Psoas muscle (tissue), 8 donors: ENCODE results near the gene AKT2. TPM values are rescaled to one million over a fixed set of nuclear protein-coding genes. Genes with fewer than 3 reads are reported as not detected.
"Not testable (repeated sequence)": the region's sequence is repeated elsewhere in the genome, so short reads cannot be mapped to it uniquely, and the experiment has no call there.

ENCODE experiments used
- ATAC-seq, 4 donors: fragments of 200-7000 bp; cut with Tn5 transposase; one replicate each; pipeline ENCODE4 v1.9.1; 2020; ENCODE audit warnings: moderate library complexity in 3 of 4, mild to moderate bottlenecking in 2 of 4
- DNase-seq, 2 donors: peaks; one replicate each; pipeline ENCODE4 v3.0.0-alpha.2; 2020
- H3K27ac ChIP-seq: fragments of 200-600 bp; one replicate; pipeline ENCODE4 v1.8.0; 2022
- H3K27me3 ChIP-seq, 3 donors: fragments of 200-600 bp in 1 of 3; one replicate each; pipeline versions ENCODE4 v1.6.1 to v1.8.0; 2013 to 2022; ENCODE audit warnings: low read length in 2 of 3, mild to moderate bottlenecking in 2 of 3, moderate library complexity in 1 of 3; ENCODE audit not compliant: insufficient read depth in 3 of 3
- H3K36me3 ChIP-seq, 2 donors: fragments of 200-600 bp in 1 of 2; one replicate each; pipeline versions ENCODE4 v1.6.1 to v1.8.0; 2013 to 2022; ENCODE audit warnings: low read depth in 1 of 2, mild to moderate bottlenecking in 1 of 2, moderate library complexity in 1 of 2; ENCODE audit not compliant: insufficient read depth in 1 of 2
- H3K4me1 ChIP-seq: fragments of 200-600 bp; one replicate; pipeline ENCODE4 v1.8.0; 2022
- H3K4me3 ChIP-seq: fragments of 200-600 bp; one replicate; pipeline ENCODE4 v1.8.0; 2022; ENCODE audit warnings: mild to moderate bottlenecking
- H3K9me3 ChIP-seq: fragments of 200-600 bp; one replicate; pipeline ENCODE4 v1.8.0; 2022
- WGBS, 3 donors: extraction: QIAGEN DNeasy Blood & Tissue Kit; methylation state at CpG; one replicate each; pipeline versions ENCODE4 v1.1.6 to v1.1.7; 2013; 5-methylcytosine and 5-hydroxymethylcytosine counted together
- intact Hi-C, 2 donors: fragments of 100-400 bp; cut with DNase I; formaldehyde crosslinking; loops; one replicate each; pipeline versions ENCODE4 v1.11.0 to v1.14.2; 2022
- polyA plus RNA-seq, 3 donors: library from polyadenylated mRNA; stranded (reverse); fragments of 200-250 nt; gene quantifications; one replicate each; pipeline ENCODE4 v1.2.3, GENCODE V29; 2013
- total RNA-seq, 4 donors: library from RNA; stranded (reverse); fragmentation: NEBNext Ultra II Directional in 2 of 4; extraction: Animal tissue kit (Norgen Biotek cat#: 25700) in 2 of 4; gene quantifications; one replicate each; pipeline versions ENCODE4 v1.2.1 to v1.2.4, GENCODE V29; 2021 to 2023
- TF ChIP-seq, protein P1 (sequence below): fragments of 200-600 bp; IDR thresholded peaks from one replicate; pipeline ENCODE4 v1.8.0; 2022; ENCODE audit warnings: antibody characterized with exemption
- donor health status: healthy with polysubstance abuse.
- donor health status: DM: no; HTN: no; CAD: no; lungs with moderate emphysema.
- donor health status: Bipolar disorder and iron deficiency.
- donor health status: healthy.
- donor health status: DM: yes; HTN: yes; CAD: no.
- donor health status: DM: no; HTN: no; CAD: no.
- donor health status: DM: no; HTN: no; CAD: no.
- donor health status: DM: yes; HTN: yes; CAD: no.

The AKT2 gene
- total and polyA plus RNA-seq, 7 donors, result 81.8 to 194 (median 139) TPM

- H3K4me3 ChIP-seq, result peak overlapping the region; percentile 28
- DNase-seq (no peak), ATAC-seq (peak in 3 of 4 donors; percentile 41 to 52 (median 51))
- WGBS, 3 donors, result 33 to 34% (median 34%) methylated on average over 8 of the region's 8 CpGs
- no peaks in the 10 kb centered on the region for H3K36me3 ChIP-seq
- no peaks in the 10 kb centered on the region for H3K9me3 ChIP-seq
- no peak overlapping the region for H3K27ac ChIP-seq
- H3K4me1 ChIP-seq, result peaks cover 9% of the 10 kb centered on the region
- TF ChIP-seq, protein P1, sequence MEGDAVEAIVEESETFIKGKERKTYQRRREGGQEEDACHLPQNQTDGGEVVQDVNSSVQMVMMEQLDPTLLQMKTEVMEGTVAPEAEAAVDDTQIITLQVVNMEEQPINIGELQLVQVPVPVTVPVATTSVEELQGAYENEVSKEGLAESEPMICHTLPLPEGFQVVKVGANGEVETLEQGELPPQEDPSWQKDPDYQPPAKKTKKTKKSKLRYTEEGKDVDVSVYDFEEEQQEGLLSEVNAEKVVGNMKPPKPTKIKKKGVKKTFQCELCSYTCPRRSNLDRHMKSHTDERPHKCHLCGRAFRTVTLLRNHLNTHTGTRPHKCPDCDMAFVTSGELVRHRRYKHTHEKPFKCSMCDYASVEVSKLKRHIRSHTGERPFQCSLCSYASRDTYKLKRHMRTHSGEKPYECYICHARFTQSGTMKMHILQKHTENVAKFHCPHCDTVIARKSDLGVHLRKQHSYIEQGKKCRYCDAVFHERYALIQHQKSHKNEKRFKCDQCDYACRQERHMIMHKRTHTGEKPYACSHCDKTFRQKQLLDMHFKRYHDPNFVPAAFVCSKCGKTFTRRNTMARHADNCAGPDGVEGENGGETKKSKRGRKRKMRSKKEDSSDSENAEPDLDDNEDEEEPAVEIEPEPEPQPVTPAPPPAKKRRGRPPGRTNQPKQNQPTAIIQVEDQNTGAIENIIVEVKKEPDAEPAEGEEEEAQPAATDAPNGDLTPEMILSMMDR, result no peak
- peaks cover 0 to 68% (median 15%) of the 10 kb centered on the region in 3 donors for H3K27me3 ChIP-seq
- intact Hi-C loops, result loop anchor here (2.0 to 5.0 kb wide), 2 partner anchors 77 to 79 kb away; no protein-coding TSS in a partner anchor
Observed at GRCh38 chr19:40219721-40220276, 65.3 kb downstream of the AKT2 start.

- H3K27me3 ChIP-seq, result peaks cover 0 to 60% (median 12%) of the 10 kb centered on the region in 3 donors
- 79 to 84% (median 81%) methylated on average over 4 of the region's 4 CpGs for WGBS, 3 donors
- ATAC-seq, intact Hi-C loops, H3K9me3 ChIP-seq, H3K4me1 ChIP-seq, H3K27ac ChIP-seq, H3K4me3 ChIP-seq, DNase-seq, H3K36me3 ChIP-seq: not testable (repeated sequence)
Observed at GRCh38 chr19:40219029-40219428, 66.1 kb downstream of the AKT2 start.

- no peaks in the 10 kb centered on the region for H3K36me3 ChIP-seq
- H3K9me3 ChIP-seq, result no peaks in the 10 kb centered on the region
- intact Hi-C loops, result no loop called here
- peaks cover 9% of the 10 kb centered on the region for H3K4me1 ChIP-seq
- 2 to 3% (median 2%) methylated on average over 40 to 75 of the region's 75 CpGs for WGBS, 3 donors
- H3K27me3 ChIP-seq, result peaks cover 0 to 52% (median 12%) of the 10 kb centered on the region in 3 donors
- H3K4me3 ChIP-seq, result peak within 1 kb of the TSS; percentile 34
- no peak for ATAC-seq
- TF ChIP-seq, protein P1, result no peak
- no peak within 1 kb of the TSS for H3K27ac ChIP-seq
- no peak for DNase-seq
Observed at GRCh38 chr19:40217934-40218890, 66.9 kb downstream of the AKT2 start, which contains the start of gene TTC9B. TSS of gene TTC9B (minus strand) at chr19:40218384. CDS start at chr19:40218381, 3 bp downstream.

DNA sequence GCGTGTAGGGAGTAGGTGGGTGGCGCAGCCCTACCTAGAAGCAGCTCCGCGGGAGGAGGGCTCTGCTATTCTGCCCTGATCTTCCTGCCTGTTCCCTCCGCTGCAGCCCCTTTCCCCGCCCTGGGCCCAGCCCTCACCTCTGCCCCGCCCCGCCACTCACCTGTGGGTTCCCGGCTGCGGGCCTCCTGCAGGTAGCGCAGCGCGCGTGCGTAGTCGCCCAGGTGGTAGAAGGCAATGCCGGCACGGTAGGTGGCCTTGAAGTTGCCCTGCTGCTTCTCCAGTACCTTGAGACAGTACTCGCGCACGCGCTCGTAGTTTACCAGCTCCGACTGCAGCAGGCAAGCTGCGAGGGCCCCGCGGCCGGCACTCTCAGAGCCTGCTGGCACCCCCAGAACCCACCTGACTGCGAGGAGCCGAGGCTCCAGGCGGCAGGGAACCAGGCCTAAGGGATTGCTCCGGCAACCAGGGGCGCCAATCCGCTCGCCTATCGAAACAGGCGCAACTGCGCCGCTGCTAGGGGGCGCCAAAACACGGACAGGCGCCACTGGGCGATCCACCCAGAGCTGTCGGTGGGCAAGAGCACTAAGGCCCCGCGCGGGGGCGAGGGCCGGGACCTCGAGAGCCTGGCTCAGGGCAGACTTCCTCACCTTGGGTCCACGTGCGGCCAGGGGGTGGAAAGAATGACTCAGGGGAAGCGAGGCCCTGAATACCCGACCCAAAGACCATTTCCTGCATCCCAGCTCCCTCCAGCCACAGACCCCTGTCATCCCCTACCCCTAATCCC, 67.9 kb downstream of the AKT2 start:
- intact Hi-C loops, result no loop called here
- peaks cover 9% of the 10 kb centered on the region for H3K4me1 ChIP-seq
- H3K27me3 ChIP-seq, result peaks cover 0 to 44% (median 8%) of the 10 kb centered on the region in 3 donors
- H3K4me3 ChIP-seq, result peak overlapping the region; percentile 34
- 6 to 7% (median 6%) methylated on average over 41 to 54 of the region's 54 CpGs for WGBS, 3 donors
- TF ChIP-seq, protein P1, result peak; percentile 50
- H3K27ac ChIP-seq, result no peak overlapping the region
- H3K36me3 ChIP-seq, result peaks cover 0 to 7% of the 10 kb centered on the region in 2 donors
- ATAC-seq (peak; percentile 35 to 67 (median 42)), DNase-seq (peak; percentile 41 to 74)
- H3K9me3 ChIP-seq, result no peaks in the 10 kb centered on the region
